HL-60 (cell line): ENCODE data around the gene TMEM163.

ENCODE experiments used
- DNase-seq, 2 experiments: peaks; one replicate each; pipeline ENCODE4 v3.0.0-alpha.2; 2010 to 2020; ENCODE audit warnings: low read depth in 1 of 2, low spot score in 1 of 2
- H3K27ac ChIP-seq: fragments of 250-450 bp; sonication (Bioruptor Pico); replicated peaks from 2 replicates; pipeline ENCODE4 v1.5.1; 2020; ENCODE audit warnings: mild to moderate bottlenecking, moderate library complexity
- H3K27me3 ChIP-seq: fragments of 250-450 bp; sonication (Bioruptor Pico); 2 replicates; pipeline ENCODE4 v1.5.1; 2021; ENCODE audit warnings: mild to moderate bottlenecking, moderate library complexity; ENCODE audit not compliant: insufficient read depth, poor library complexity, severe bottlenecking
- H3K4me3 ChIP-seq: replicated peaks from 2 replicates; pipeline ENCODE4 v1.5.1; 2011; ENCODE audit warnings: mild to moderate bottlenecking, control low read depth, low read length; ENCODE audit not compliant: insufficient read depth
- CTCF ChIP-seq: IDR thresholded peaks from one replicate; pipeline ENCODE4 v1.5.1; 2011; ENCODE audit warnings: low read length, control low read depth, inconsistent platforms; ENCODE audit not compliant: insufficient read depth
- GABPA ChIP-seq: IDR thresholded peaks from 2 replicates; pipeline ENCODE4 v1.6.1; 2012; ENCODE audit warnings: low read depth
- POLR2AphosphoS5 ChIP-seq: IDR thresholded peaks from 2 replicates; pipeline ENCODE4 v1.6.1; 2012; ENCODE audit warnings: low read depth
- SPI1 ChIP-seq: IDR thresholded peaks from 2 replicates; pipeline ENCODE4 v1.6.1; 2012; ENCODE audit warnings: low read depth, mild to moderate bottlenecking, borderline replicate concordance
- TF ChIP-seq, protein P1 (sequence below): IDR thresholded peaks from 2 replicates; pipeline ENCODE4 v1.6.1; 2012; ENCODE audit warnings: low read depth; ENCODE audit not compliant: insufficient replicate concordance

TMEM163 gene

DNA sequence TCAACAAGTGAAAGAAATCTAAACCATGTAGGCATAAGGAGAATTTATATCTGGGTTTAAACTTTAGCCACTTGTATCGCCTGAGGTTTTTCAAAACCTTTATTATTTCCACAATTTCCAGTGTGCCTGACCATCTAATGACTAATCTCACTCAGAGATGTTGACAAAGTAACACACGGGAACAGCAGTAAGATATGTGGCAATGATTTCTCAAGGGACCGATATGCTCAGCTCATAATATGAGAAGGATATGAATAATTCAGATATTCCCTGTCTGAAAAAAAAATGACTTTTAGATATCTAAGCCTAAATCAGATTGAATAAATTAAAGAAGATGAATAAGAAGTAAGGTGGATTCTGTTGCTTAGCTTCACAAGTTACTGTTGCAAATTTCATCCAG lies 43.5 kb downstream of the TMEM163 start:
- H3K27me3 ChIP-seq, result no peaks in the 10 kb centered on the region
- TF ChIP-seq, protein P1, sequence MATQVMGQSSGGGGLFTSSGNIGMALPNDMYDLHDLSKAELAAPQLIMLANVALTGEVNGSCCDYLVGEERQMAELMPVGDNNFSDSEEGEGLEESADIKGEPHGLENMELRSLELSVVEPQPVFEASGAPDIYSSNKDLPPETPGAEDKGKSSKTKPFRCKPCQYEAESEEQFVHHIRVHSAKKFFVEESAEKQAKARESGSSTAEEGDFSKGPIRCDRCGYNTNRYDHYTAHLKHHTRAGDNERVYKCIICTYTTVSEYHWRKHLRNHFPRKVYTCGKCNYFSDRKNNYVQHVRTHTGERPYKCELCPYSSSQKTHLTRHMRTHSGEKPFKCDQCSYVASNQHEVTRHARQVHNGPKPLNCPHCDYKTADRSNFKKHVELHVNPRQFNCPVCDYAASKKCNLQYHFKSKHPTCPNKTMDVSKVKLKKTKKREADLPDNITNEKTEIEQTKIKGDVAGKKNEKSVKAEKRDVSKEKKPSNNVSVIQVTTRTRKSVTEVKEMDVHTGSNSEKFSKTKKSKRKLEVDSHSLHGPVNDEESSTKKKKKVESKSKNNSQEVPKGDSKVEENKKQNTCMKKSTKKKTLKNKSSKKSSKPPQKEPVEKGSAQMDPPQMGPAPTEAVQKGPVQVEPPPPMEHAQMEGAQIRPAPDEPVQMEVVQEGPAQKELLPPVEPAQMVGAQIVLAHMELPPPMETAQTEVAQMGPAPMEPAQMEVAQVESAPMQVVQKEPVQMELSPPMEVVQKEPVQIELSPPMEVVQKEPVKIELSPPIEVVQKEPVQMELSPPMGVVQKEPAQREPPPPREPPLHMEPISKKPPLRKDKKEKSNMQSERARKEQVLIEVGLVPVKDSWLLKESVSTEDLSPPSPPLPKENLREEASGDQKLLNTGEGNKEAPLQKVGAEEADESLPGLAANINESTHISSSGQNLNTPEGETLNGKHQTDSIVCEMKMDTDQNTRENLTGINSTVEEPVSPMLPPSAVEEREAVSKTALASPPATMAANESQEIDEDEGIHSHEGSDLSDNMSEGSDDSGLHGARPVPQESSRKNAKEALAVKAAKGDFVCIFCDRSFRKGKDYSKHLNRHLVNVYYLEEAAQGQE, result no peak
- TF ChIP-seq SPI1 (no peak), CTCF (no peak)
- H3K4me3 ChIP-seq, result no peak overlapping the region
- no peak overlapping the region for H3K27ac ChIP-seq
- DNase-seq, result no peak

DNA sequence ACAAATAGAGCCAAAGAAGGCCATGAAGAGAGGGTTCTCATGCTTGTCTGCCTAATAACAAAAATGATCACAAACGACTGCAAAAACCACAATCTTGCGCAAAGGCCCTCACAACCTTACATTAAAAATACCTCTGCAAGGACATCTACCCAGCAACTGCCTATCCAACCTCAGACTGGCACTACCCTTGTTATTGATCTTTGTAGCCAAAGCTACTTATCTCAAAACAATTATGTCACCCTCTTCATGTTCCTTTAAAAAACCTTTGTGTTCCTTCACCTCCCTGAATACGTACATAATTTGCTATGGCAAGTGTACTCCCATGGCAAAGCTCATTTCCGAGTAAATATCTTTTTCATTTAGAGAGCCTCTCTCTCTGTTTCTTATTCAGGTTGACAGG lies 44.1 kb downstream of the TMEM163 start:
- TF ChIP-seq GABPA (no peak), CTCF (no peak), POLR2AphosphoS5 (no peak), SPI1 (no peak)
- TF ChIP-seq, protein P1, result no peak
- no peak overlapping the region for H3K27ac ChIP-seq
- no peak overlapping the region for H3K4me3 ChIP-seq
- no peaks in the 10 kb centered on the region for H3K27me3 ChIP-seq
- no peak for DNase-seq

DNA sequence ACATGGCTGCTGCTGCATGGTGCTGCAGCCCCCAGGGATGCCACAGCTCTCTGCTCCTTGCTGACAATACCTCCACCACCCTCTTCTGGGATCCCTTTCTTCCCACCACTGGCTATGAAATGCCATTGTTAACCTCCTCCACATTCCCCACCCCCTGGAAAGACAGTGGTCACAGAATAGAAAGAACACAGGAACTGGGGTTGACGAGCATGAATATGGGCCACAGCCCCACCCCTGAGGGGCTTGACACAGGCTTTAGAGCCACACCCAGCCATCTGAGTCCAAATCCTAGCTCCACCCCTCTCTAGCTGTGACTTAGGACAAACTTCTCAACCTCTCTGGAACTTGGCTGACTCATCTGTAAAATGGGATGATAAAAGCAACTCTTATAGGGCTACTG lies 47.3 kb downstream of the TMEM163 start:
- DNase-seq, result no peak
- no peak for TF ChIP-seq SPI1
- TF ChIP-seq, protein P1, result no peak
- TF ChIP-seq POLR2AphosphoS5, result no peak
- no peak for TF ChIP-seq CTCF
- no peak for TF ChIP-seq GABPA
- no peaks in the 10 kb centered on the region for H3K27me3 ChIP-seq
- no peak overlapping the region for H3K27ac ChIP-seq
- no peak overlapping the region for H3K4me3 ChIP-seq
